Activated naive CD8-positive, alpha-beta T cell treated with anti-CD3 and anti-CD28 coated beads, Interleukin-2, amount 50 U/mL, for 24 hours (primary cell): ENCODE results near the gene CPSF7.
A peak's percentile ranks its signal among the peaks of the same experiment; 100 is the strongest.
"Not testable (repeated sequence)": the region's sequence is repeated elsewhere in the genome, so short reads cannot be mapped to it uniquely, and the experiment has no call there.

Experiments
- ATAC-seq: fragments of 150-1000 bp; cut with Tn5 transposase; one replicate; pipeline ENCODE4 v1.10.0; 2021
- DNase-seq: peaks from one replicate; pipeline ENCODE4 v3.0.0; 2021
- H3K27ac Mint-ChIP-seq: one replicate; pipeline ENCODE4 v1.8.0; 2021; ENCODE audit warnings: mild to moderate bottlenecking, mixed read lengths
- H3K27me3 Mint-ChIP-seq: one replicate; pipeline ENCODE4 v1.8.0; 2021; ENCODE audit warnings: mixed read lengths
- H3K36me3 Mint-ChIP-seq: one replicate; pipeline ENCODE4 v1.8.0; 2021; ENCODE audit warnings: low read depth, mixed read lengths
- H3K4me1 Mint-ChIP-seq: one replicate; pipeline ENCODE4 v1.8.0; 2021; ENCODE audit warnings: mixed read lengths
- H3K4me3 Mint-ChIP-seq: one replicate; pipeline ENCODE4 v1.8.0; 2021; ENCODE audit warnings: mild to moderate bottlenecking, moderate library complexity, mixed read lengths
- H3K9me3 Mint-ChIP-seq: one replicate; pipeline ENCODE4 v1.8.0; 2021; ENCODE audit warnings: mixed read lengths

The CPSF7 gene

GRCh38 chr11:61429691-61430582 is at the start of gene CPSF7, which contains the start of gene SDHAF2:
TSS of gene CPSF7 (minus strand) at chr11:61429975. CDS start at chr11:61429235, 740 bp downstream.
TSS of gene SDHAF2 (plus strand) at chr11:61430124. CDS start at chr11:61430147, 23 bp downstream.
- peaks cover 66% of the 10 kb centered on the region for H3K4me1 Mint-ChIP-seq
- peak within 1 kb of the TSS; percentile 97 for H3K27ac Mint-ChIP-seq
- no peaks in the 10 kb centered on the region for H3K27me3 Mint-ChIP-seq
- DNase-seq: peak; percentile 99
- H3K9me3 Mint-ChIP-seq: no peaks in the 10 kb centered on the region
- ATAC-seq: peak; percentile 95
- peak within 1 kb of the TSS; percentile 95 for H3K4me3 Mint-ChIP-seq
- H3K36me3 Mint-ChIP-seq: peaks cover 37% of the 10 kb centered on the region

- Mint-ChIP-seq H3K27me3 (no peaks in the 10 kb centered on the region), H3K36me3 (no peaks in the 10 kb centered on the region), H3K27ac (no peak overlapping the region), H3K4me1 (peaks cover 2% of the 10 kb centered on the region), H3K9me3 (no peaks in the 10 kb centered on the region), H3K4me3 (no peak overlapping the region)
- peak; percentile 33 for ATAC-seq
- DNase-seq: peak; percentile 67
These were observed 48.0 kb upstream of the CPSF7 start for GRCh38 chr11:61477727-61478148.

GRCh38 chr11:61477126-61477525 is 47.4 kb upstream of the CPSF7 start:
- no peaks in the 10 kb centered on the region for H3K36me3 Mint-ChIP-seq
- no peak for ATAC-seq
- no peak for DNase-seq
- peaks cover 2% of the 10 kb centered on the region for H3K4me1 Mint-ChIP-seq
- H3K27me3 Mint-ChIP-seq: no peaks in the 10 kb centered on the region
- no peaks in the 10 kb centered on the region for H3K9me3 Mint-ChIP-seq
- H3K27ac Mint-ChIP-seq: no peak overlapping the region
- no peak overlapping the region for H3K4me3 Mint-ChIP-seq

- Mint-ChIP-seq H3K4me1 (peaks cover 2% of the 10 kb centered on the region), H3K27me3 (no peaks in the 10 kb centered on the region), H3K4me3 (no peak overlapping the region), H3K36me3 (no peaks in the 10 kb centered on the region), H3K27ac (no peak overlapping the region), H3K9me3 (no peaks in the 10 kb centered on the region)
- ATAC-seq (no peak), DNase-seq (no peak)
These were observed 46.6 kb upstream of the CPSF7 start for GRCh38 chr11:61476371-61476770.

GRCh38 chr11:61475433-61475832 is 45.7 kb upstream of the CPSF7 start:
- no peak overlapping the region for H3K27ac Mint-ChIP-seq
- H3K36me3 Mint-ChIP-seq: peaks cover 3% of the 10 kb centered on the region
- ATAC-seq (no peak), DNase-seq (no peak)
- peaks cover 2% of the 10 kb centered on the region for H3K4me1 Mint-ChIP-seq
- no peak overlapping the region for H3K4me3 Mint-ChIP-seq
- H3K9me3 Mint-ChIP-seq: no peaks in the 10 kb centered on the region
- no peaks in the 10 kb centered on the region for H3K27me3 Mint-ChIP-seq

- H3K4me1 Mint-ChIP-seq: peaks cover 2% of the 10 kb centered on the region
- H3K36me3 Mint-ChIP-seq: peaks cover 3% of the 10 kb centered on the region
- no peaks in the 10 kb centered on the region for H3K27me3 Mint-ChIP-seq
- no peak for ATAC-seq
- no peak overlapping the region for H3K4me3 Mint-ChIP-seq
- no peaks in the 10 kb centered on the region for H3K9me3 Mint-ChIP-seq
- no peak overlapping the region for H3K27ac Mint-ChIP-seq
- no peak for DNase-seq
These were observed 44.4 kb upstream of the CPSF7 start for GRCh38 chr11:61474013-61474643.

GRCh38 chr11:61473370-61474012 is 43.7 kb upstream of the CPSF7 start:
- Mint-ChIP-seq H3K36me3 (peaks cover 4% of the 10 kb centered on the region), H3K27me3 (no peaks in the 10 kb centered on the region), H3K27ac (peak overlapping the region; percentile 11), H3K9me3 (no peaks in the 10 kb centered on the region), H3K4me1 (peaks cover 2% of the 10 kb centered on the region), H3K4me3 (no peak overlapping the region)
- ATAC-seq (no peak), DNase-seq (no peak)

- ATAC-seq (no peak), DNase-seq (no peak)
- H3K27ac Mint-ChIP-seq: no peak overlapping the region
- H3K27me3 Mint-ChIP-seq: no peaks in the 10 kb centered on the region
- H3K4me1 Mint-ChIP-seq: peaks cover 4% of the 10 kb centered on the region
- H3K4me3 Mint-ChIP-seq: no peak overlapping the region
- no peaks in the 10 kb centered on the region for H3K9me3 Mint-ChIP-seq
- peaks cover 10% of the 10 kb centered on the region for H3K36me3 Mint-ChIP-seq
These were observed 43.1 kb upstream of the CPSF7 start for GRCh38 chr11:61472868-61473267.

- H3K27me3 Mint-ChIP-seq: no peaks in the 10 kb centered on the region
- H3K36me3 Mint-ChIP-seq: peaks cover 12% of the 10 kb centered on the region
- no peak overlapping the region for H3K4me3 Mint-ChIP-seq
- no peak overlapping the region for H3K27ac Mint-ChIP-seq
- ATAC-seq: no peak
- no peaks in the 10 kb centered on the region for H3K9me3 Mint-ChIP-seq
- DNase-seq: no peak
- H3K4me1 Mint-ChIP-seq: peaks cover 9% of the 10 kb centered on the region
These were observed 42.5 kb upstream of the CPSF7 start for GRCh38 chr11:61472282-61472681.

- no peak for DNase-seq
- Mint-ChIP-seq H3K27me3 (no peaks in the 10 kb centered on the region), H3K27ac (no peak overlapping the region), H3K4me1 (peaks cover 7% of the 10 kb centered on the region), H3K9me3 (no peaks in the 10 kb centered on the region), H3K36me3 (peaks cover 17% of the 10 kb centered on the region), H3K4me3 (no peak overlapping the region)
- no peak for ATAC-seq
These were observed 38.2 kb upstream of the CPSF7 start for GRCh38 chr11:61468002-61468401.

- not testable (repeated sequence) for H3K27me3 Mint-ChIP-seq, H3K9me3 Mint-ChIP-seq, H3K27ac Mint-ChIP-seq, DNase-seq, H3K4me1 Mint-ChIP-seq, ATAC-seq, H3K4me3 Mint-ChIP-seq
- peaks cover 17% of the 10 kb centered on the region for H3K36me3 Mint-ChIP-seq
These were observed 37.8 kb upstream of the CPSF7 start for GRCh38 chr11:61467602-61468001.

GRCh38 chr11:61460986-61461385 is 31.2 kb upstream of the CPSF7 start:
- peaks cover 13% of the 10 kb centered on the region for H3K36me3 Mint-ChIP-seq
- H3K4me1 Mint-ChIP-seq: no peaks in the 10 kb centered on the region
- no peak for DNase-seq
- no peaks in the 10 kb centered on the region for H3K9me3 Mint-ChIP-seq
- no peak for ATAC-seq
- H3K27ac Mint-ChIP-seq: no peak overlapping the region
- H3K27me3 Mint-ChIP-seq: no peaks in the 10 kb centered on the region
- no peak overlapping the region for H3K4me3 Mint-ChIP-seq

- ATAC-seq (no peak), DNase-seq (no peak)
- Mint-ChIP-seq H3K4me1 (no peaks in the 10 kb centered on the region), H3K36me3 (peaks cover 14% of the 10 kb centered on the region), H3K27ac (no peak overlapping the region), H3K9me3 (no peaks in the 10 kb centered on the region), H3K27me3 (no peaks in the 10 kb centered on the region), H3K4me3 (no peak overlapping the region)
These were observed 30.7 kb upstream of the CPSF7 start for GRCh38 chr11:61460474-61460881.

GRCh38 chr11:61454520-61454919 is 24.7 kb upstream of the CPSF7 start:
- peaks cover 6% of the 10 kb centered on the region for H3K4me1 Mint-ChIP-seq
- H3K27ac Mint-ChIP-seq: no peak overlapping the region
- H3K4me3 Mint-ChIP-seq: no peak overlapping the region
- no peaks in the 10 kb centered on the region for H3K9me3 Mint-ChIP-seq
- no peaks in the 10 kb centered on the region for H3K27me3 Mint-ChIP-seq
- H3K36me3 Mint-ChIP-seq: peaks cover 22% of the 10 kb centered on the region
- DNase-seq (no peak), ATAC-seq (no peak)

- no peak for DNase-seq
- Mint-ChIP-seq H3K4me3 (no peak overlapping the region), H3K9me3 (no peaks in the 10 kb centered on the region), H3K27me3 (no peaks in the 10 kb centered on the region), H3K36me3 (peaks cover 24% of the 10 kb centered on the region), H3K4me1 (peaks cover 6% of the 10 kb centered on the region), H3K27ac (peak overlapping the region; percentile 16)
- no peak for ATAC-seq
These were observed 23.9 kb upstream of the CPSF7 start for GRCh38 chr11:61453695-61454094.
